IMR-90 (cell line): Measurements from ENCODE around the gene HDAC5. TPM values are rescaled to one million over a fixed set of nuclear protein-coding genes. Genes with fewer than 3 reads are reported as not detected.
A peak's percentile ranks its signal among the peaks of the same experiment; 100 is the strongest.

Experiments used
- ATAC-seq: fragments of 200-7000 bp; cut with Tn5 transposase; 2 replicates; pipeline ENCODE4 v1.9.1; 2020; ENCODE audit warnings: low read depth, mild to moderate bottlenecking, moderate library complexity
- BruUV-seq: library from RNA; stranded (reverse); fragments of 400-500 nt; replicated peaks from 2 replicates; lab custom pipeline; 2021; lab: Mats Ljungman, UMichigan
- CTCF ChIA-PET: fragments of 300-600 bp; formaldehyde crosslinking; extraction: SDS; loops from one replicate; lab custom pipeline; 2021; ENCODE audit warnings: antibody characterized with exemption; lab: Yijun Ruan, JAX
- POLR2A ChIA-PET: fragments of 300-600 bp; sonication (Branson Sonifier 250); formaldehyde crosslinking; loops from one replicate; lab custom pipeline; 2022; ENCODE audit warnings: antibody characterized with exemption; ENCODE audit not compliant: unreplicated experiment; lab: Charles Lee
- DNase-seq: peaks from one replicate; pipeline ENCODE4 v3.0.0; 2013
- H2AFZ ChIP-seq: replicated peaks from 2 replicates; pipeline ENCODE3; 2013; ENCODE audit warnings: low read length, mild to moderate bottlenecking; ENCODE audit not compliant: poor library complexity
- H2AK5ac ChIP-seq: 2 replicates; pipeline ENCODE4 v1.6.1; 2013; ENCODE audit warnings: low read depth, low read length, inconsistent platforms
- H2AK9ac ChIP-seq: replicated peaks from 2 replicates; pipeline ENCODE3; 2013; ENCODE audit warnings: mild to moderate bottlenecking, low read depth, low read length, moderate library complexity; ENCODE audit not compliant: poor library complexity
- H2BK120ac ChIP-seq: 2 replicates; pipeline ENCODE4 v1.6.1; 2013; ENCODE audit warnings: low read depth, low read length, inconsistent platforms
- H2BK15ac ChIP-seq: 3 replicates; pipeline ENCODE4 v1.6.1; 2013; ENCODE audit warnings: low read depth, low read length, inconsistent platforms
- H2BK20ac ChIP-seq: 2 replicates; pipeline ENCODE4 v1.6.1; 2013; ENCODE audit warnings: low read depth, mild to moderate bottlenecking, inconsistent platforms, low read length, moderate library complexity
- H2BK5ac ChIP-seq: 2 replicates; pipeline ENCODE4 v1.6.1; 2013; ENCODE audit warnings: mild to moderate bottlenecking, low read depth, low read length, inconsistent platforms; ENCODE audit not compliant: poor library complexity, severe bottlenecking
- H3K14ac ChIP-seq: replicated peaks from 2 replicates; pipeline ENCODE4 v1.6.1; 2013; ENCODE audit warnings: low read depth, low read length, inconsistent platforms
- H3K18ac ChIP-seq: 2 replicates; pipeline ENCODE4 v1.6.1; 2013; ENCODE audit warnings: low read depth, low read length, control low read depth
- H3K23ac ChIP-seq: 2 replicates; pipeline ENCODE4 v1.6.1; 2013; ENCODE audit warnings: low read depth, low read length, inconsistent platforms
- H3K27ac ChIP-seq: 2 replicates; pipeline ENCODE4 v1.5.1; 2013; ENCODE audit warnings: mild to moderate bottlenecking, control low read depth, low read length; ENCODE audit not compliant: insufficient read depth
- H3K27me3 ChIP-seq: 2 replicates; pipeline ENCODE4 v1.6.1; 2013; ENCODE audit warnings: low read length; ENCODE audit not compliant: control insufficient read depth, insufficient read depth
- H3K36me3 ChIP-seq: 2 replicates; pipeline ENCODE4 v1.6.1; 2013; ENCODE audit warnings: low read length, mixed read lengths; ENCODE audit not compliant: control insufficient read depth, insufficient read depth
- H3K4ac ChIP-seq: 2 replicates; pipeline ENCODE4 v1.6.1; 2013; ENCODE audit warnings: low read depth, low read length, inconsistent platforms
- H3K4me1 ChIP-seq: 2 replicates; pipeline ENCODE4 v1.6.1; 2013; ENCODE audit warnings: low read length, mixed read lengths; ENCODE audit not compliant: control insufficient read depth, insufficient read depth
- H3K4me2 ChIP-seq: 2 replicates; pipeline ENCODE4 v1.6.1; 2013; ENCODE audit warnings: low read depth, mild to moderate bottlenecking, control low read depth, low read length, moderate library complexity
- H3K4me3 ChIP-seq: 2 replicates; pipeline ENCODE4 v1.5.1; 2013; ENCODE audit warnings: low read depth, mild to moderate bottlenecking, control low read depth, low read length, moderate library complexity; ENCODE audit not compliant: insufficient read depth
- H3K56ac ChIP-seq: 2 replicates; pipeline ENCODE4 v1.6.1; 2013; ENCODE audit warnings: low read length, inconsistent platforms; ENCODE audit not compliant: insufficient read depth; ENCODE audit errors: extremely low read depth
- H3K79me1 ChIP-seq, 2 experiments: 2 replicates each; pipeline ENCODE4 v1.6.1; 2013; ENCODE audit warnings: low read length in 2 of 2, inconsistent platforms in 1 of 2, low read depth in 1 of 2
- H3K9ac ChIP-seq: 2 replicates; pipeline ENCODE4 v1.6.1; 2013; ENCODE audit warnings: low read depth, low read length, control low read depth
- H3K9me1 ChIP-seq: 2 replicates; pipeline ENCODE4 v1.6.1; 2013; ENCODE audit warnings: low read length, inconsistent platforms; ENCODE audit not compliant: insufficient read depth
- H3K9me3 ChIP-seq: 2 replicates; pipeline ENCODE4 v1.6.1; 2013; ENCODE audit warnings: low read length; ENCODE audit not compliant: control insufficient read depth, insufficient read depth
- H4K20me1 ChIP-seq: 2 replicates; pipeline ENCODE4 v1.6.1; 2013; ENCODE audit warnings: low read length, inconsistent platforms; ENCODE audit not compliant: insufficient read depth
- H4K5ac ChIP-seq: 2 replicates; pipeline ENCODE4 v1.6.1; 2013; ENCODE audit warnings: mild to moderate bottlenecking, low read depth, low read length, control low read depth
- H4K8ac ChIP-seq, 2 experiments: 2 replicates each; pipeline ENCODE4 v1.6.1; 2013; ENCODE audit warnings: low read depth in 2 of 2, low read length in 2 of 2, control low read depth in 1 of 2, inconsistent platforms in 1 of 2
- H4K91ac ChIP-seq: 2 replicates; pipeline ENCODE4 v1.6.1; 2013; ENCODE audit warnings: low read depth, low read length, inconsistent platforms; ENCODE audit not compliant: insufficient read depth
- BHLHE40 ChIP-seq: fragments of 150-350 bp; IDR thresholded peaks from 2 replicates; pipeline ENCODE4 v1.6.1; 2016; ENCODE audit warnings: mild to moderate bottlenecking, low read depth, low read length
- CHD1 ChIP-seq: IDR thresholded peaks from 2 replicates; pipeline ENCODE4 v1.6.1; 2012; ENCODE audit warnings: low read depth, low read length, improper control_type of control experiment
- CTCF ChIP-seq: conservative IDR thresholded peaks from 2 replicates; pipeline ENCODE4 v1.5.1; 2012; ENCODE audit warnings: mild to moderate bottlenecking, low read depth, low read length, improper control_type of control experiment
- FOS ChIP-seq: fragments of 150-350 bp; IDR thresholded peaks from 2 replicates; pipeline ENCODE4 v1.6.1; 2016; ENCODE audit warnings: low read depth, low read length
- MAFK ChIP-seq: IDR thresholded peaks from 2 replicates; pipeline ENCODE4 v1.6.1; 2012; ENCODE audit warnings: low read depth, low read length, improper control_type of control experiment
- MAZ ChIP-seq: IDR thresholded peaks from 2 replicates; pipeline ENCODE4 v1.6.1; 2012; ENCODE audit warnings: low read depth, mild to moderate bottlenecking, low read length, improper control_type of control experiment, moderate library complexity, borderline replicate concordance
- NFE2L2 ChIP-seq: fragments of 150-350 bp; IDR thresholded peaks from 2 replicates; pipeline ENCODE4 v1.6.1; 2016; ENCODE audit warnings: low read depth, mild to moderate bottlenecking, low read length
- RAD21 ChIP-seq: IDR thresholded peaks from 2 replicates; pipeline ENCODE4 v1.6.1; 2012; ENCODE audit warnings: low read length, improper control_type of control experiment
- RCOR1 ChIP-seq: IDR thresholded peaks from 2 replicates; pipeline ENCODE4 v1.6.1; 2012; ENCODE audit warnings: mild to moderate bottlenecking, low read length, improper control_type of control experiment; ENCODE audit not compliant: insufficient replicate concordance
- RFX5 ChIP-seq: IDR thresholded peaks from 2 replicates; pipeline ENCODE4 v1.8.0; 2012; ENCODE audit warnings: low read depth, mild to moderate bottlenecking, low read length, moderate library complexity
- SMC3 ChIP-seq: fragments of 150-350 bp; IDR thresholded peaks from 2 replicates; pipeline ENCODE4 v1.6.1; 2016; ENCODE audit warnings: low read depth, mild to moderate bottlenecking, antibody characterized with exemption, low read length, moderate library complexity
- WGBS, 2 experiments: methylation state at CpG; one replicate each; pipeline versions ENCODE4 v1.1.5 to v1.1.7; 2013; ENCODE audit warnings: missing lambda C conversion rate in 2 of 2; ENCODE audit not compliant: insufficient read length in 1 of 2; ENCODE audit errors: extremely low coverage in 2 of 2; 5-methylcytosine and 5-hydroxymethylcytosine counted together
- dilution Hi-C: fragments of 300-500 bp; cut with HindIII; formaldehyde crosslinking; loops from one replicate; pipeline ENCODE4 v1.14.3; 2018; ENCODE audit warnings: low sequenced_read_pairs; ENCODE audit not compliant: unreplicated experiment
- in situ Hi-C: fragments of 300-500 bp; cut with MboI; formaldehyde crosslinking; loops from 3 replicates; pipeline ENCODE4 v1.14.3; 2019; ENCODE audit warnings: low sequenced_read_pairs, inconsistent platforms, mixed read lengths
- intact Hi-C: fragments of 100-400 bp; cut with micrococcal nuclease; formaldehyde crosslinking; loops from 2 replicates; pipeline ENCODE4 v1.10.0; 2022
- polyA plus RNA-seq, 3 experiments: library from polyadenylated mRNA; depleted of rRNA; stranded (reverse); fragments of >200 nt; gene quantifications; 2 replicates each; pipeline ENCODE4 v1.2.3, GENCODE V29; 2012; ENCODE audit warnings: low replicate concordance in 1 of 3
- total RNA-seq: library from RNA; depleted of rRNA; stranded (reverse); fragments of >200 nt; gene quantifications from 2 replicates; pipeline ENCODE4 v1.2.3, GENCODE V29; 2012

Gene HDAC5
- total and polyA plus RNA-seq, 2 of the 4 experiments (the other 2 are of a cell fraction) = 47.0 to 61.3 TPM

- 0 out of 2 replicates have a peak, but pooled peaks have one; percentile 11 for TF ChIP-seq CTCF
These were observed 52.8 kb downstream of the HDAC5 start, which contains the start of gene G6PC3 (continued) for GRCh38 chr17:44070455-44071197.

- dilution Hi-C loops = no loop called here
- peak overlapping the region; percentile 72 for H2AK5ac ChIP-seq
- intact Hi-C loops = loop anchor here (1.0 kb wide), 1 partner anchor 25 kb away; no protein-coding TSS in a partner anchor
- H3K9me3 ChIP-seq = no peaks in the 10 kb centered on the region
- H2AK9ac ChIP-seq = peak overlapping the region; percentile 91
- peak overlapping the region; percentile 92 to 100 for H4K8ac ChIP-seq
- H3K36me3 ChIP-seq = peaks cover 6% of the 10 kb centered on the region
- peak overlapping the region; percentile 88 for H4K91ac ChIP-seq
- H3K56ac ChIP-seq = peak overlapping the region; percentile 87
- in situ Hi-C loops = no loop called here
- no TSS peak for BruUV-seq
- H3K79me1 ChIP-seq = peaks cover 19 to 54% of the 10 kb centered on the region in 2 experiments; a peak in 3 of 4 replicates
- peak overlapping the region; percentile 11; the same call in 1 of the 2 replicates for H2BK20ac ChIP-seq
- H2BK15ac ChIP-seq = peak overlapping the region; percentile 83; the same call in 1 of the 3 replicates
- H3K18ac ChIP-seq = peak overlapping the region; percentile 9
- DNase-seq (no peak), ATAC-seq (no peak)
- H3K23ac ChIP-seq = peak overlapping the region; percentile 91
- H3K9ac ChIP-seq = peak overlapping the region; percentile 59
- peaks cover 11% of the 10 kb centered on the region for H3K4me1 ChIP-seq
- peak overlapping the region; percentile 98 for H4K5ac ChIP-seq
- peak overlapping the region; percentile 75 for H3K4me2 ChIP-seq
- H4K20me1 ChIP-seq = peaks cover 18% of the 10 kb centered on the region
- H2BK5ac ChIP-seq = peak overlapping the region; percentile 62
- H3K14ac ChIP-seq = peak overlapping the region; percentile 97
- H3K4me3 ChIP-seq = peak overlapping the region; percentile 9
- peaks cover 6% of the 10 kb centered on the region for H3K9me1 ChIP-seq
- no CpG with 5 or more reads among the region's 7 CpGs for WGBS, 2 experiments
- CTCF ChIA-PET = interaction anchor here (1.6 kb wide), 1 partner anchor 46 kb away, joined by 4 read pairs; no protein-coding TSS in a partner anchor
- peak overlapping the region; percentile 98 for H3K4ac ChIP-seq
- peak overlapping the region; percentile 84 for H2AFZ ChIP-seq
- POLR2A ChIA-PET = no interaction called here
- H3K27me3 ChIP-seq = no peaks in the 10 kb centered on the region
- H2BK120ac ChIP-seq = peak overlapping the region; percentile 70
- H3K27ac ChIP-seq = peak overlapping the region; percentile 53
- no peak for TF ChIP-seq FOS
- TF ChIP-seq NFE2L2 = no peak
- no peak for TF ChIP-seq CTCF
- TF ChIP-seq SMC3 = no peak
- no peak for TF ChIP-seq RAD21
- no peak for TF ChIP-seq MAFK
- no peak for TF ChIP-seq RFX5
- TF ChIP-seq MAZ = no peak
- TF ChIP-seq CHD1 = no peak
- no peak for TF ChIP-seq BHLHE40
- no peak for TF ChIP-seq RCOR1
These were observed 53.4 kb downstream of the HDAC5 start for GRCh38 chr17:44069974-44070454.
